Coronary artery (tissue), 2 donors: ENCODE measurements around the gene KRT36.

Experiments used
- DNase-seq: peaks from one replicate; pipeline ENCODE4 v3.0.0-alpha.2; 2017; ENCODE audit warnings: low spot score
- H3K27ac ChIP-seq, 2 donors: fragments of 200-600 bp; sonication (generic); one replicate each; pipeline ENCODE4 v1.5.1; 2016 to 2019
- H3K4me3 ChIP-seq: fragments of 200-600 bp; sonication (generic); 2 replicates; pipeline ENCODE4 v1.5.1; 2016; ENCODE audit warnings: mild to moderate bottlenecking, moderate library complexity
- TF ChIP-seq, protein P1 (sequence below): fragments of 200-600 bp; sonication (generic); IDR thresholded peaks from one replicate; pipeline ENCODE4 v1.5.1; 2019; ENCODE audit warnings: antibody characterized with exemption

The KRT36 gene

DNA sequence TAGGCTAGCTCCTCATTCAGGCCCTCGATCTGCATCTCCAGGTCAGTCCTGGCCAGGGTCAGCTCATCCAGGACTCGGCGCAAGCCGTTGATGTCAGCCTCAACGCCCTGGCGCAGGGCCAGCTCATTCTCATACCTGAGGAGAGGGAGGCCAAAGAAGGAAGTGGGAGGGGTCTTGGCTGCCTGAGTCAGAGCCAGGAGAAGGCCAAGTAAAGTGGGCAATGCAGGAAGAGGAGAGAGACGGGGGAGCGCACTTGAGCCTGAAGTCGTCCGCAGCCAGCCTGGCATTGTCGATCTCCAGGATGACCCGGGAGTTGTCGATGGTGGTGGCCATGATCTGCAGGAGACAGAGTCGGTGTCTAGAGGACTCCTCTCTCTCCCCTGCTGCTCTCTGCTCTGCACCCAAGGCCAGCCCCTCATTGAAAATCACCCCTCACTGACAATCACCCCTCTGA lies 27.1 kb upstream of the KRT36 start:
- DNase-seq: no peak
- no peak overlapping the region for H3K4me3 ChIP-seq
- H3K27ac ChIP-seq: no peak overlapping the region
- TF ChIP-seq, protein P1, sequence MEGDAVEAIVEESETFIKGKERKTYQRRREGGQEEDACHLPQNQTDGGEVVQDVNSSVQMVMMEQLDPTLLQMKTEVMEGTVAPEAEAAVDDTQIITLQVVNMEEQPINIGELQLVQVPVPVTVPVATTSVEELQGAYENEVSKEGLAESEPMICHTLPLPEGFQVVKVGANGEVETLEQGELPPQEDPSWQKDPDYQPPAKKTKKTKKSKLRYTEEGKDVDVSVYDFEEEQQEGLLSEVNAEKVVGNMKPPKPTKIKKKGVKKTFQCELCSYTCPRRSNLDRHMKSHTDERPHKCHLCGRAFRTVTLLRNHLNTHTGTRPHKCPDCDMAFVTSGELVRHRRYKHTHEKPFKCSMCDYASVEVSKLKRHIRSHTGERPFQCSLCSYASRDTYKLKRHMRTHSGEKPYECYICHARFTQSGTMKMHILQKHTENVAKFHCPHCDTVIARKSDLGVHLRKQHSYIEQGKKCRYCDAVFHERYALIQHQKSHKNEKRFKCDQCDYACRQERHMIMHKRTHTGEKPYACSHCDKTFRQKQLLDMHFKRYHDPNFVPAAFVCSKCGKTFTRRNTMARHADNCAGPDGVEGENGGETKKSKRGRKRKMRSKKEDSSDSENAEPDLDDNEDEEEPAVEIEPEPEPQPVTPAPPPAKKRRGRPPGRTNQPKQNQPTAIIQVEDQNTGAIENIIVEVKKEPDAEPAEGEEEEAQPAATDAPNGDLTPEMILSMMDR: no peak

GRCh38 chr17:41516147-41516829 lies 26.6 kb upstream of the KRT36 start:
- TF ChIP-seq, protein P1: no peak

GRCh38 chr17:41513168-41513547 lies 23.4 kb upstream of the KRT36 start:
- no peak for DNase-seq
- Histone ChIP-seq H3K27ac (no peak overlapping the region), H3K4me3 (no peak overlapping the region)
- TF ChIP-seq, protein P1: no peak

More at GRCh38 chr17:41516147-41516829, 26.6 kb upstream of the KRT36 start:
- Histone ChIP-seq H3K4me3 (no peak overlapping the region), H3K27ac (no peak overlapping the region)
- DNase-seq: no peak

- H3K27ac ChIP-seq: no peak overlapping the region
- H3K4me3 ChIP-seq: no peak overlapping the region
- TF ChIP-seq, protein P1: no peak
- no peak for DNase-seq
Measured at GRCh38 chr17:41512546-41513167, 22.9 kb upstream of the KRT36 start.

DNA sequence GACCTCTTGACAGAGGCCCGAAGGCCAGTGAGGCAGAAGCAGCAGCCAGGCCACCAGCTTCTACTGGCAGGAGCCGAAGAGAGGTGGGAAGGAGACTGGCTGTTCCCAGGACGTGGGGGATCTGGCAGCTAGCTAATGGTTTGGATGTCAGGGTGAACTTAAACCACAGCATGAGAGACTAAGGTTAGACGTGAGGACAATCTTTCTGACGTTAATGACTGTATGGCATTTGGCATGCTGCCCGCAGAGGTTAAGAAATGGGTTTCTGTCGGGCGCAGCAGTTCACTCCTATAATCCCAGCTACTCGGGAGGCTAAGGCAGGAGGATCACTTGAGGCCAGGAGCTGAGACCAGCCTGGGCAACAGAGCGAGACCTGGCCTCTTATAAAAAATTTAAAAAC lies 22.0 kb upstream of the KRT36 start:
- DNase-seq: no peak
- TF ChIP-seq, protein P1: no peak
- H3K4me3 ChIP-seq: no peak overlapping the region
- H3K27ac ChIP-seq: no peak overlapping the region

GRCh38 chr17:41511116-41511515 lies 21.4 kb upstream of the KRT36 start:
- no peak overlapping the region for H3K27ac ChIP-seq

More at GRCh38 chr17:41511116-41511515, 21.4 kb upstream of the KRT36 start:
- TF ChIP-seq, protein P1: no peak
- no peak for DNase-seq
- H3K4me3 ChIP-seq: no peak overlapping the region
